ENCODE measurements around the gene NOXO1. TPM values are rescaled to one million over a fixed set of nuclear protein-coding genes. Genes with fewer than 3 reads are reported as not detected.

The NOXO1 gene
- total RNA-seq, 3 donors from 2014 or later: 0.88 to 0.98 TPM; not detected in 1

DNA sequence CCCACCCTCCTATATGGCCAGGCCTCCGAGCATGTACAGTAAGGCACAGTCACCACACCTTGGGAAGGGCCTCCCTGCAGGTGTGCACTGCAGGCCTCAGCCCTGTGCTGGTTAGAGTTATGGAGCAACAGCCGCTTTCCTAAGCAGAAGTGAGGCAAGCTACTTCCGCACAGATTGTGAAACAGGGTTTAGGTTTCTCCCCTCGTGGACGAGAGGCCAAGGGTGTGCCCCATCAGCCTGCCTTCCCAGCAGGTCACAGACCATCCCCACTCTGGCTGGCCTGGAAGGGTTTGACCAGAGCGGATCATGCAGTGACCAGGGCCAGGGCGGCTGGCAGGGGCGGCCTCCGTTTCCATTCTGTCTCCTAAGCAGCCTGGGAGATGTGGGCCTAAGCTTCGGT, 43.0 kb downstream of the NOXO1 start:
- H3K36me3 ChIP-seq: no peaks in the 10 kb centered on the region
- H3K27me3 ChIP-seq: no peaks in the 10 kb centered on the region
- H3K4me1 ChIP-seq: peaks cover 0 to 10% of the 10 kb centered on the region in 2 donors
- DNase-seq (ENCODE audit: low spot score in 2 of 2): no peak
- H3K4me3 ChIP-seq: no peak overlapping the region
- intact Hi-C loops (cut with DNase I; ENCODE audit: low total_unique reads): no loop called here
- no peak overlapping the region for H3K27ac ChIP-seq
- H3K9me3 ChIP-seq: no peaks in the 10 kb centered on the region
- TF ChIP-seq, protein P1, sequence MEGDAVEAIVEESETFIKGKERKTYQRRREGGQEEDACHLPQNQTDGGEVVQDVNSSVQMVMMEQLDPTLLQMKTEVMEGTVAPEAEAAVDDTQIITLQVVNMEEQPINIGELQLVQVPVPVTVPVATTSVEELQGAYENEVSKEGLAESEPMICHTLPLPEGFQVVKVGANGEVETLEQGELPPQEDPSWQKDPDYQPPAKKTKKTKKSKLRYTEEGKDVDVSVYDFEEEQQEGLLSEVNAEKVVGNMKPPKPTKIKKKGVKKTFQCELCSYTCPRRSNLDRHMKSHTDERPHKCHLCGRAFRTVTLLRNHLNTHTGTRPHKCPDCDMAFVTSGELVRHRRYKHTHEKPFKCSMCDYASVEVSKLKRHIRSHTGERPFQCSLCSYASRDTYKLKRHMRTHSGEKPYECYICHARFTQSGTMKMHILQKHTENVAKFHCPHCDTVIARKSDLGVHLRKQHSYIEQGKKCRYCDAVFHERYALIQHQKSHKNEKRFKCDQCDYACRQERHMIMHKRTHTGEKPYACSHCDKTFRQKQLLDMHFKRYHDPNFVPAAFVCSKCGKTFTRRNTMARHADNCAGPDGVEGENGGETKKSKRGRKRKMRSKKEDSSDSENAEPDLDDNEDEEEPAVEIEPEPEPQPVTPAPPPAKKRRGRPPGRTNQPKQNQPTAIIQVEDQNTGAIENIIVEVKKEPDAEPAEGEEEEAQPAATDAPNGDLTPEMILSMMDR (IDR thresholded peaks at IDR 0.05): no peak
- TF ChIP-seq POLR2AphosphoS5 (IDR thresholded peaks at IDR 0.05): no peak
- TF ChIP-seq POLR2A (IDR thresholded peaks at IDR 0.05): no peak

DNA sequence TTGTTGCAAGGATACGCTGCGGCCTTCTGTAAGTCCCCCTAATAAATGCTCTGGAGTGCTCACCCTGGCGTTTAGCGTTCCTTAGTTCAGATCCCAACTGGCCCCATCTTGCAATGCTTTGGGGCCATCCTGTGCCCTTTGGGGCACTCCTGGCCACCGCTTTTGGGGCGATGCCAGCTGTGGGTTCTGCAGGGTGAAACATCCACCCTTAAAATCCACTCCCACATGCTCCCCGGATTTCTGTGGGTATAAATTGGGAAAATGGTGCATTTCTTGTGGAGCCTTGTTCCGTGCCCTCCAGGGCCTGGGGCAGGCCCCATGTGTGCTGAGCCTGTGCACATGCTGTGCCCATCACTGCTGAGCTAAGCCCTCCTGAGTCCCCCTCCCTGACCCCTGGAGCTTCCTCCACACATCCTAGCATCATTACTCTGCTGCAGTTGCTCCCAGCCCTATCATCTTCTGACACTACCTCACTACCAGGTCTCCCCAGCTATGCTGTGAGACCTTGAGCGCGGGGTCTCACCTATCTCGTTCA, 44.3 kb downstream of the NOXO1 start:
- TF ChIP-seq, protein P1 (IDR thresholded peaks at IDR 0.05): no peak
- TF ChIP-seq POLR2A (IDR thresholded peaks at IDR 0.05) (no peak), POLR2AphosphoS5 (IDR thresholded peaks at IDR 0.05) (no peak)
- no peaks in the 10 kb centered on the region for H3K36me3 ChIP-seq
- H3K27me3 ChIP-seq: no peaks in the 10 kb centered on the region
- H3K4me3 ChIP-seq: no peak overlapping the region
- H3K4me1 ChIP-seq: peaks cover 0 to 4% of the 10 kb centered on the region in 2 donors
- no peaks in the 10 kb centered on the region for H3K9me3 ChIP-seq
- intact Hi-C loops (cut with DNase I; ENCODE audit: low total_unique reads): no loop called here
- H3K27ac ChIP-seq: no peak overlapping the region
- DNase-seq (ENCODE audit: low spot score in 2 of 2): no peak

DNA sequence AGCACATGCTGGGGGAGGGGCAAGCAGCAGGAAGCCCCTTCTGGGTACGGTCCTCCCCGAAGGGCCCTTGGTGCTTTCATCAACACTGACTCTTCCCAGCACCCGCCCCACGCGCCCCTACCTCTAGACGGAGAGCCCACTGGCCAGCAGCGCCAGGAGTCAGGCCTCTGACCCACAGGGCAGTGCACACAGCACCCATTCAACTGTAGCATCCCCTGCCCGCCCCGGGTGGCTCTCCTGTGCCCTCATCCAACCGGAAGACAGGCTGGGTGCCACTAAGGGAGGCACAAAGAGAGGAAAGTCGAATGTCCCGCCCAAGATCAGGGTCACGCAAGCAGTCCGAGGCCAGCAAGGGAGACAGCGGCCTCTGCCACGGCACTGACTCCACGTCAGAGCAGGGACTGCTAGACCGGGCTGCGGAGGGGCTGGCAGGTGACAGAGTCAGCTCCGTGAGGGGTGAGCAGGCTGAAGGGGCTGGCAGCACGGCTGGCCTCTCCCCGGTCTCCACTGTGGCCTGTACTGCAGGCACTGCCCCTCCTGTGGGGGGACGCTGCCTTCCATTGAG, 48.1 kb downstream of the NOXO1 start:
- Histone ChIP-seq H3K9me3 (no peaks in the 10 kb centered on the region), H3K36me3 (no peaks in the 10 kb centered on the region), H3K4me3 (no peak overlapping the region), H3K4me1 (no peaks in the 10 kb centered on the region), H3K27ac (no peak overlapping the region), H3K27me3 (no peaks in the 10 kb centered on the region)
- TF ChIP-seq POLR2AphosphoS5 (IDR thresholded peaks at IDR 0.05) (no peak), POLR2A (IDR thresholded peaks at IDR 0.05) (no peak)
- TF ChIP-seq, protein P1 (IDR thresholded peaks at IDR 0.05): no peak
- intact Hi-C loops (cut with DNase I; ENCODE audit: low total_unique reads): no loop called here
- no peak for DNase-seq (ENCODE audit: low spot score in 2 of 2)

DNA sequence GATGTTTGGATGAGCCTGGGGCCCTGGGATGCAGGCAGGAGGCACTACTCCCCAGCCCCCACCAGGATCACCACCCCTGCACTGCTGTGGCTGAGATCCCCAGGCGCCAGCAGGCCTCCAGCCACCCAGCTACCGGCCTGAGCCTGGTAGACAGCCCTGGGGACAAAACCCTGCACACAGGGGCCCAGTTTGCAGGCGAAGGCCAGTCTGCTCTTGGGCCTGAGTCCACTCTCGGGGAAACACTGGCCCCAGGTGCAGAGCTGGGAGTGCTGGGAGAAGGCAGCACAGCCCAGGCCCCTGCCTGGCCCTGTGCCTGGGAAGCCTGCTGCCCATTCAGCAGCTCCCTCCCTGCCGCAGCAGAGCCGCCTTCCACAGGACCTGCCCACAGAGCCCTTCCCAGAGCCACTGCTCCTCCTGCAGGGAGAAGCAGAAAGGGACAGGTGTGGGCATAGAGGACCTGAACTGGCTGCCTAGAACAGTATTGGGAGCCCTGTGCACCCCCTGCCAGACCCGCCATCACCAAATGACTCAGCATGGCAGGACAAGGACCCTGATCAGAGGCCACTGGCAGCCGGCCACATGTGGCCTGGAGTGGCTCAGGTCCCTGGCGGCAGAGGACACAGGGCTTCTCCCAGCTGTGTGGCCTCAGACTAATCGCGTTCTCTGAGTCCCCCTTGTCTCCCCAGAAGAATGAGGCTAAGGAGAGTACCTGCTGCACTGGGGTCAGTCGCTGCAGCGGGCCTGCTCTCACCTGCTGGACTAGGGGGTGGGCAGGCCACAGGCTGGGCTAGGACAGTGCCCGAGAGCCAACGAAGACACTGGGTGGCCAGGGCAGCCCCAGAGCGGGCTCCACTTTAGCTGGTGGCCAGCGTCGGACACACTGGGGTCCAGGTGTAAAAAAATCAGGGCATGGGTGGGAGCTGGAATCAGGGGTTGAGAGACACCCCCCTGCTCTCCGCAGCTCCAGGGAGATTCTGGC, 48.9 kb downstream of the NOXO1 start:
- intact Hi-C loops (cut with DNase I; ENCODE audit: low total_unique reads): no loop called here
- TF ChIP-seq POLR2AphosphoS5 (IDR thresholded peaks at IDR 0.05) (no peak), POLR2A (IDR thresholded peaks at IDR 0.05) (no peak)
- TF ChIP-seq, protein P1 (IDR thresholded peaks at IDR 0.05): no peak
- H3K4me1 ChIP-seq: no peaks in the 10 kb centered on the region
- H3K4me3 ChIP-seq: no peak overlapping the region
- no peak overlapping the region for H3K27ac ChIP-seq
- DNase-seq (ENCODE audit: low spot score in 2 of 2): no peak
- H3K9me3 ChIP-seq: no peaks in the 10 kb centered on the region
- H3K27me3 ChIP-seq: no peaks in the 10 kb centered on the region
- H3K36me3 ChIP-seq: no peaks in the 10 kb centered on the region

DNA sequence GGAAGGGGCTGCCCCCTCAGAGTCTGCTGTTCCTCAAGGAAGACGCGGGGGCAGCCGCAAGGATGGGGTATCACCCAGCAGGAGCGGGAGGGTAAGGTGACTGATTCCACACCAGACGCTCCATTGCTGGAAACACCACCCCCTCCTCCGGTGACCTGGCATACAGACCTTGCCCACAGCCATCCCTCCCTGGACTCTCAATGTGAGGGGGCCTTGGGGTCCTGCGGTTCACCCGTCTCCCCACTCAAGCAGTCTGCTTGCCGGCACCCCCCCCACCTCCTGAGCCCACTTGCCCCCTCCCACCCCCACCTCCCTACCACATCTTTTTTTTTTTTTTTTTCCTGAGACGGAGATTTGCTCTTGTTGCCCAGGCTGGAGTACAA, 50.9 kb downstream of the NOXO1 start:
- H3K4me3 ChIP-seq: peak overlapping the region in 1 of 3 donors; percentile 85
- H3K9me3 ChIP-seq: no peaks in the 10 kb centered on the region
- peak overlapping the region in 1 of 2 donors; percentile 82 for H3K27ac ChIP-seq
- no peaks in the 10 kb centered on the region for H3K36me3 ChIP-seq
- no peaks in the 10 kb centered on the region for H3K27me3 ChIP-seq
- no peak for DNase-seq (ENCODE audit: low spot score in 2 of 2)
- TF ChIP-seq, protein P1 (IDR thresholded peaks at IDR 0.05): no peak
- TF ChIP-seq POLR2A (IDR thresholded peaks at IDR 0.05): no peak
- TF ChIP-seq POLR2AphosphoS5 (IDR thresholded peaks at IDR 0.05): no peak
- intact Hi-C loops (cut with DNase I; ENCODE audit: low total_unique reads): no loop called here
- no peaks in the 10 kb centered on the region for H3K4me1 ChIP-seq

All from breast epithelium (tissue), 4 donors.